Neural progenitor cell (in vitro differentiated cells): ENCODE results near the gene PIM2.

Experiments
- EZH2 ChIP-seq: fragments of 200-600 bp; sonication (generic); IDR thresholded peaks from 2 replicates; pipeline ENCODE4 v1.6.1; 2017; ENCODE audit warnings: antibody characterized with exemption, mild to moderate bottlenecking, moderate library complexity
- TF ChIP-seq, protein P1 (sequence below): fragments of 200-600 bp; sonication (generic); IDR thresholded peaks from 2 replicates; pipeline ENCODE4 v1.5.1; 2017; ENCODE audit warnings: antibody characterized with exemption, mild to moderate bottlenecking

DNA sequence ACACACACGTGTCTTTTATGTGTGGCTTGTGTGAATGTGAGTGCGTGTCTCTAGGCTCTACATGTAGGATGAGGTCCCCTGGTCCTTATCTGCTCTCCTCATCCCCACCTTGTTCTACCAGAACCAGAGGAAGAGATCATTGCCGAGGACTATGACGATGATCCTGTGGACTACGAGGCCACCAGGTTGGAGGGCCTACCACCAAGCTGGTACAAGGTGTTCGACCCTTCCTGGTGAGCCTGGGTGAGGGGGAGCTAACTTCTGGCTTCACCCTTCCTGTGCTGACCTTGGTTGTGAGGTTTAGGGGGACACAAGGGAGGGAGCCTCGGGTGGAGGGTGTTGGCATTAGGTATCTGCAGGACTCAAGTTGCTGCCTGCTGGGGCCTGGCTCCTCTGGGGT, 17.8 kb downstream of the PIM2 start:
- TF ChIP-seq, protein P1, sequence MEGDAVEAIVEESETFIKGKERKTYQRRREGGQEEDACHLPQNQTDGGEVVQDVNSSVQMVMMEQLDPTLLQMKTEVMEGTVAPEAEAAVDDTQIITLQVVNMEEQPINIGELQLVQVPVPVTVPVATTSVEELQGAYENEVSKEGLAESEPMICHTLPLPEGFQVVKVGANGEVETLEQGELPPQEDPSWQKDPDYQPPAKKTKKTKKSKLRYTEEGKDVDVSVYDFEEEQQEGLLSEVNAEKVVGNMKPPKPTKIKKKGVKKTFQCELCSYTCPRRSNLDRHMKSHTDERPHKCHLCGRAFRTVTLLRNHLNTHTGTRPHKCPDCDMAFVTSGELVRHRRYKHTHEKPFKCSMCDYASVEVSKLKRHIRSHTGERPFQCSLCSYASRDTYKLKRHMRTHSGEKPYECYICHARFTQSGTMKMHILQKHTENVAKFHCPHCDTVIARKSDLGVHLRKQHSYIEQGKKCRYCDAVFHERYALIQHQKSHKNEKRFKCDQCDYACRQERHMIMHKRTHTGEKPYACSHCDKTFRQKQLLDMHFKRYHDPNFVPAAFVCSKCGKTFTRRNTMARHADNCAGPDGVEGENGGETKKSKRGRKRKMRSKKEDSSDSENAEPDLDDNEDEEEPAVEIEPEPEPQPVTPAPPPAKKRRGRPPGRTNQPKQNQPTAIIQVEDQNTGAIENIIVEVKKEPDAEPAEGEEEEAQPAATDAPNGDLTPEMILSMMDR = no peak
- no peak for TF ChIP-seq EZH2
